ENCODE measurements around the gene C6orf47.

DNA sequence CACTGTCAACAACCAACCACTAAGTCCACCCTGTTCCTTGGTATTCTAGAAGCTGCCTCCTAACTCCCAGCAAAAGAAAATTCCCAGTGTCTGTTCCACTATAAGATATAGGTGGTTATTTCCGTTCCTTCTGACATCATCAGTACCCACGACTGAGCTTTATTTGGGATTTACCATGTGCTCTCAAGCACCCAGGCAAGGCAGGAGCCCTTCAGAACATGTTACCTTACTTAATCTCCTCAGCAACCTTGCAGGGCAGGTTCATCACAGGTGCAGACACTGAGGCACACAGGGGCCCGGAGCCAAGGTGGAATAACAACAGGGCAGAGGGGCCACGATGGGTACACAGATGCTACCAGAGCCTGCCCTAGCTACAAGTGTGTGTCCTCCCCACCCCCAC is 31.8 kb upstream of the C6orf47 start:
- no peak for TF ChIP-seq POLR2A (IDR thresholded peaks at IDR 0.05; ENCODE audit: low read length)
- TF ChIP-seq GATA1 (IDR thresholded peaks at IDR 0.05; ENCODE audit: low read depth, low read length): no peak

All from erythroblast (primary cell).